COLO829 (cell line): ENCODE measurements around the gene MXD3.
"Not testable (repeated sequence)": the region's sequence is repeated elsewhere in the genome, so short reads cannot be mapped to it uniquely, and the experiment has no call there.

Experiments
- DNase-seq: peaks from one replicate; pipeline ENCODE4 v3.0.0; 2012; ENCODE audit warnings: low spot score

The MXD3 gene

DNA sequence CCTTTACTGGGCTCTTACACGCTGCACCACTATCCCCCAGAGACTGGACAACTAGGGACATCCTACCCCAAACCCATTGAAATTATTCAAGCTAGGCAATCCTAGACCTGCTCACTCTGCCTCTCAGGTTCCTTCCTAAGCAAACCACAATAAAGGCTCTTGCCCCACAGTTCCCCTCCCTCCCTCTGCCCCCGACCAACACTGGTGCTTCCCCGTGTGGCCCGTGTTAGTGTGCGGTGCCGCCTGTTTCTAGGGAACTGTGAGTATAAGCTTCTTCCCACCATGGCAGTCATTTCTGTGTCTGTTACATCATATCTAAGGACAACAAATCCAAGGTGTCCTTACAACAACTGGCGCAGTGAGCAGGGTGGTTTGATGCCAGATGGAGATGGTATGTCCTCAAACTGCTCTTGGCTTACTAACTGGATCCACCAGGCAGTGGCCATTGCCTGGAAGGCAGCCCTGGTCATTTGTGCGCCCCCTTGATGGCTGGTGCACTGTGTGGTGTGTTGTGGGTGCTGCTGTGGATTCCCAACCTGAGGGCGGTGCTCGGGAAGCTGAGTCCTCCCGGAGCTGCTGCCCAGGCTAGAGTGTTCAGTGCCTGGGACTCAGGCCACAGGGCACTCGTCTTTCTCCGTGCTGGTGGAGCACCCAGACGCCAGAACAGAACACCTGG lies 8.4 kb upstream of the MXD3 start:
- DNase-seq = no peak

DNA sequence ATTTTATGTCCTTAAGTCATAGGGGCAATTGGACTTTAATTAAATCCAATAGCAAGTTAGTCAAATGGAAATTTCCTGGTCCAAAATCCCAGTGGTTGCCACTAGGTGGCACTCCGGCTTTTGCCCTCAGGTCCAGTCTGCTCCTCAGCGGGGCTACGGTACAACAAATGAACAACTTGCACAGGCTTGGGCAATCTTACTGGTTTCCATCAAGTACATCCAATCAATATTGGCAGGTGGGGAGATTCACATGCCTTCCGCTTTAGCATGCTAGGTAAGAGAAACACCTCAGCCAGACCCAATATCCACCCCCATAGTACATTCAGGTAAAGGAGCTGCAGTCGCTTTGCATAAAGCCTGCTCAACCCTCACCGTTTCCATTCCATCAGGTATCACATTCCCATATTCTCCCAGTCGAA lies 6.3 kb upstream of the MXD3 start:
- peak; percentile 55 for DNase-seq

DNA sequence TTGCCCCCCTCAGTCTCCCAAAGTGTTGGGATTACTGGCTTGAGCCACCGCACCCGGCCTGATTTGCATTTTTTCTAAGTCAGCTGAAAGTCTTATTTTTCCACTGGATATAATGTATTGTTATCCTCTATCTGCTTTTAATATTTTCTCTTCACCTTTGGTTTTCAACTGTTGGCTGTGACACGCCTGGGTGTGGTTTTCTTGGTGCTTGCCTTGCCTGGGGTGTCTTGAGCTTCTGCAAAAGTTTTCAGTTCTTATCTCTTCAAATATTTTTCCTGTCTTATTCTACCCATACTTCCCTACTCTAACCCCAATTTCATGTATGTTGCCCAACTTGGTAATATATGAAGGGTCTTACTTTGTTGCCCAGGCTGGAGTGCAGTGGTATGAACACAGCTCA lies 4.3 kb upstream of the MXD3 start:
- DNase-seq = no peak

DNA sequence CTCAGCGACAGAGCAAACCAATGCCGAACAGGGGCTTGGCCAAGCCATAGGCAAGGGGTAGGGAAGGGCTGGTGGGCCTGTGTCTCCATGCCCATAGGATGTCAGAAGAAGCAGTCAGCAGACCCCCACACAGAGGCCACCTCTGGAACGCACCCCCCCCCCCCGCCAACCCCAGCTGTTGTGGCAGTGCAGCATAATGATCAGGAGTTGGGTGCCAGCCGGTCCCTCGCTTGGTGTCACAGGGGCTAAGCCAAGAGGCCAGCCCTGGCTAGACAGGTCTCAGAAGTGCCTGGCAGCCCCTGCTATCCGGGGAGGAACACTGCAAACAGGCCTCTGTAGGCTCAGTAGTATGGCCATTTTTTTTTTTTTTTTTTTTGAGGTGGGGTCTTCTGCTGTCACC lies 3.7 kb upstream of the MXD3 start:
- DNase-seq = no peak

DNA sequence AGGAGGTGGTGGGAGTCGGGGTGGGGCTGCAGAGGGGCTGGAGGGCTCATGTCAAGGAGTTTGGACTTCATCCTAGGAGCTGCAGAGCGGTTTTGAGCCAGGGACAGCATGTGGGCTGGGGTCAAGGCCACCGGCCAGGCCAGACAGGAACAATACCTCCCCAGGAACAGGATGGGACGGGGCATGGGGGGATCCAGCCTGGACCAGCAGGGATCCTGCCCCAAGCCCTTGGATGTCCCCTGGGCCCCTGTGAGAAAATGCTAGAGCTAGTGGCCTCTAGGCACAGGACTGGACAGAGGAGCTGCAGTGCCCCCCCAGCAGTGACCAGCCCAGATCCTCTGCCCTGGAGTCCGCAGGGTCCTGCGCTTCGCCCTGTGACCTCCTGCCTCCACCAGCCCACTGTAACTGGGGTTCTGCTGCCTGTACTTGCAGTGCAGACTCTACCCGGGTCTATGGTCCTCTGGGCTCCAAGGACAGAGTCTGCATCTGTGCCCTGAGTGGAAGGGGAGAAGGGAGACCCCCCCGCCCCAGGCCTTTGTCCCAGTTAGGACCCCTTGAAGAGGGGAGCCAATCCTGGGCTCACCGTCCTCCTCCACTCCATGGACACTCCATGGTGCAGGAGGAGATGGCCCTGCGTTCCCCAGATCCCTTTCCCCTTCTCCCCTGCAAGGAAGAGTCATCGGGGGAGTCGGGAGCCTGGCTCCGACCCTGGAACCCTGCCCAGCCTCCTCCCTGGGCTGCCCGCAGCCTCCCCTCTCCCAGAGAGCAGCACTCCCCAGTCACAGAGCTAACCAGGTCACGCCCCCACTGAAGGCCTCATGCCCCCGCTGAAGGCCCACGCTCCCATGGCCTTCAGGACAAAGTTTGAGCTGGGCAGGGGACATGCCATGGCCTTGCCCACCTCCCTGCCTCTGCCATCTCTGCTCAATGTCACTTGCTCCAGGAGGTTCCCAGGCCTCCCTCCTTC lies 3.0 kb upstream of the MXD3 start:
- no peak for DNase-seq

DNA sequence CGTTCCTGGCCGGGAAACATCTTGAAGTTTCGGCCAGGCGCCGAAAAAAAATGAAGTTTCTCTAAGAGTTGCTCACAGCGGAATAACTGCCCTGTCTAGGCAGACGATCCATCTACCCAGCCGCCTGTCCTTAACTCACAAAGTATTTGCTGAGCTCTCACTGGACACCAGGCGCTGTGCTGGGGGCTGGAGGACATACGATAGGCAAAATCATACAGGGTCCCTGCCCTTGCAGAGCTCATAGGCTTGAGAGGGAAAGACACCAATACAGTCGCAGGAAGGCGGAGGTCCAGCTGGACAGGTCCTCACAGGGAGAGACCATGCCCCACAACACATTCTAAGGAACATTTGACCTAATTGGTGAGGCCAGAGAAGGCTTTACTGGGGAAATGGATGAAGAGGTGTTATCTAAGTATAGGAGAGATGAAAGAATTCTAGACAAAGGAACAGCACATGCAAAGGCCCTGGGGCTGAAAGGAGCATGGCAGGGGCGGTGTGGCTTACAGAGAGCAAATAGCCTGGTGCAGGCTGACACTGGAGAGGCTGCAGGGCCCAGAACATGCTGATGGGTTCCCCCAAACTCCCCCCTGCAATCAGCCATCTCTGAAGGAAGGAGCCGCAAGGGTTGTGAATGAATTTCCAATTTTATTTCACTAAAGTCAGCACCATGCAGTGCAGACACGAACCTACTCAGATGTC lies 2.0 kb upstream of the MXD3 start:
- no peak for DNase-seq

DNA sequence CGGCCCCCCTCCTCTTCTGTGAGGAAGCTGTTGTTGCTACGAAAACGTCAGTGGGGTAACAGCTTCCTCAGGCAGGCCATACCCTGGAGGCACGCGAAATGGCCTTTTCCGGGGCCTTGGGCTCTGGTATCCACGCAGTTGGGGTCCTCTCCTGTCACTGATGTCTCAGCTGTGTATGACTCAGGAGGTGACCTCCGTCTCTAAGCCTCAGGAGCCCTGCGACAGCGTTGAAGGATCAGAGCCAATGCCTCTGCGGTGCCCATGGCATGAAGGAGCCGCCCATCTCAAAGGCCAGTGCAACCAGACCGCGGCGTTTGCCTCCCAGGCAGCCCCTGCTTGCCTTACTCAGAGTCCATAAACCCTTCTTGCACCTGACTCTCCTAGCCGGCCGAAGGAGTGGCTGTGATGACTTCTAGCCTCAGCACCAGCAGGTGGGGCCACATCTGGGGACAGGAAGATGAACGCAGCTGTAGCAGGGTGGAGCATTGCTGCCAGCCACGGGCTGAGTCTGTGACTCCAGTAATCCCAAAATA lies 1.0 kb upstream of the MXD3 start:
- DNase-seq = no peak

DNA sequence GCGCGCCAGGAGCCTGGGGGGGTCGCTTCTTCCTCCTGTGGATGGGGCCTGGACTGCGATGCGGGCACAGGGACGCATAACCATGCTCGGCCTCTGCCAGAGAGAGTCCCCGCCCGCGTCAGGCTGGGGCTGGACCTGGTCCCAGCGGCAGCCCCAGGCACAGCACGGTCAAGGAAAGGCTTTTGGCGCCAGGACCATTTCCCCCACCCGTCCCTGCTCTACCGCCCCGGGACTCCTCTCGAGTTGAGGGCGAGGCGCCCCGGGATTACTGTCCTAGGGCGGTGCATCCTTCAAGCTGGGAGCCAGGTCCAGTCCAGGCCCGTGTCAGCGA lies 341 bp downstream of the MXD3 start:
- DNase-seq = no peak

DNA sequence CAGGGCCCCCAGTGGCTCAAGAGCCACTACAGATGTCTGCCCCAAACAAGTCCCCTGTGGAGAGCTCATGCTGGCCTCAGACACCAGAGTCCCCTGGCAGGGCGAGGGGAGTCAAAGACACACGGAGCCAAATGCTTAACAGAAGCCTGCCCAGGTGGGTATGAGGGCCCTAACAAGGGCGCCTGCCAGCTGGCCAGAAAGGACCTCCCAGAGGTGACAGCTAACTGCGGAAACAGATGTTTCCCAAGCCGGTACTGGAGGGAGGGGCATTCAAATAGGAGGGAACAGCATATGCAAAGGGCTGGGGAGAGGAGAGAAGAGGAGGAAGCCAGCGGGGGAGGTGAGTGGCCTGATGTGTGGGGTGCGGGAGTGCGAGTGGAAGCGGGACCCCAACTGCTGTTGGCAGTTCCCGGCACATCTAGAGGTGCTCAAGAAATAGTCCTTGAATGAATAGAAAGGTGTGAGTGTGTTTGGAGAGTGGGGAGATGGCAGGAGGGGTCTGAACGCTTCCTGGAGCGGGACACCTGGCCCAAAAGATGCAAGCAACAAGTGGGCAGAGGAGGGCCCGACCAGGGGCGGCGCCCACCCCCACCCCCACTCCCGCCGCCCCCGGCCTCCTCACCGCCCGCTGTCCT lies 824 bp downstream of the MXD3 start:
- no peak for DNase-seq

DNA sequence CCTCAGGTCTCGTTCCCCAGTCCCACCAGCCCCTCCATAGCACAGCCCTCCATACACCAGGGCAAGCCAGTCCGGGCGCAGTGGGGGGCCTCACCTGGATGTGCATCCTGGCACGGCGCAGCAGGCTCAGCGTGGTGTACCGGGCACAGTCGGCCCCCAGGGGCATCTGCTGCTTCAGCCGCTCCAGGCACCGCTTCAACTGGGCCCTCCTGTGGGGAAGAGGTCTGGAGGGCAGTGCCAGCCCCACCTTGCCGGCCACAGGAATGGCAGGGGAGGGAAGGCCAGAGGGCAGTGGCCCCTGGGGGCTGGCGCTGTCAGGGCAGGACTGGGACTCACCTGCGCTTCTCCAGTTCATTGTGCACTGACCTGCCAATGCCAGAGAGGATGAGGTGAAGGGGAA lies 1.4 kb downstream of the MXD3 start:
- no peak for DNase-seq

DNA sequence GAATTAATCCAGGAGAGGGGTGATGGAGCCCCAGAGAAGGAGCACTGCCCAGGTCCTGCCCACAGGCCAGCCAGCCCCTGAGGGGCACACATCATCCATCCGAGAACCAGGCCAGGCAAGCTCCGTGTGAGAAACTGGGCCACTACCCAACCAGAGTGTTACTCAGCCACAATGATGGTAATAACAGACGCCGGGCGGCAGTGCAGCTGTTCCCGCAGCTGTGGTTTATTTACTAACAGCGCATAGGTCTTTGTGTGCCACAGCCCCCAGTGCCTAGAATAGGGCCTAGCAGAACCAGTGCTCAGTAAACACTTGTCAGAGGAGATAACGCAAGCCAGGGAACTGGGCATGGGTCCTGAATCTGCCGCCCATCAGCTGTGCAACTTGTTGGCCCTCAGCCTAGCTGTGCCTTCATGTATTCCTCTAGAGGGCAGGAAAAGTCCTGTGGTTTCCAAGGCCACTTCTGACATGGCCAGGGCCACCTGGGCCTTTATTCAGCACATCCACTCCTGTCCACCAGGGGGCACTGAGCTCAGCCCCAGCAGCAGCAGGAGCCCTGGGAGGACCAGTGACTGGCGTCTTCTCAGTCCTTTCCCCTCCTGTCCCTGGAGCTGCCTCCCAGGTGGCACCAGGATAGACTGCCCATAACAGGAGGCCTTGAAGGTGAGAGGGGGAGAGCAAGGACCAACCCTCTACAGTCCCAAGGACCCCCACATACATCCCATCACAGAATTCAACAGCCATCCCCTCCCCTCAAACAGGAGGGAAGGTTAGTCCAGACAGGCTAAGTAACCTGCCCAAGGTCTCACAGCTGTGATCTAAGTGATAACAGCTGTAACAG lies 2.1 kb downstream of the MXD3 start:
- DNase-seq = peak; percentile 40

DNA sequence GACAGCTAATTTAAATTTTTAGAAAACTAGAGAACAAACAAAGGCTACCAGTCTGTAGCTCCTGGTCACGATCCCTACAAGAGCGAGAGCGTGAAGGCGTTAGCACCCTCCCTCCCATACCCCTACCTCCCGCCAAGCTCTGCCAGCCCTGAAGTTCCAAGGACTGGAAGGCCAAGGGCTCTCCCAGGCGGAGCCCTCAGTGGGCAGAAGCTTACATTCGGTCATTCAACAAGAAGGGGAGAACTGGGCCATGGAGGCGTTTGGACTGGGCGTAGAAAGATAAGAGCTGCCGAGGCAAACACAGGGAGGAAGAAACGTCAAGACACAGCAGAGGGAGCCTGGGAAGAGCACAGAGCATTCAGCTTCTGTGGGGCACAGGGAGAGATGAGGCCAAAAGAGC lies 3.0 kb downstream of the MXD3 start:
- DNase-seq = no peak

DNA sequence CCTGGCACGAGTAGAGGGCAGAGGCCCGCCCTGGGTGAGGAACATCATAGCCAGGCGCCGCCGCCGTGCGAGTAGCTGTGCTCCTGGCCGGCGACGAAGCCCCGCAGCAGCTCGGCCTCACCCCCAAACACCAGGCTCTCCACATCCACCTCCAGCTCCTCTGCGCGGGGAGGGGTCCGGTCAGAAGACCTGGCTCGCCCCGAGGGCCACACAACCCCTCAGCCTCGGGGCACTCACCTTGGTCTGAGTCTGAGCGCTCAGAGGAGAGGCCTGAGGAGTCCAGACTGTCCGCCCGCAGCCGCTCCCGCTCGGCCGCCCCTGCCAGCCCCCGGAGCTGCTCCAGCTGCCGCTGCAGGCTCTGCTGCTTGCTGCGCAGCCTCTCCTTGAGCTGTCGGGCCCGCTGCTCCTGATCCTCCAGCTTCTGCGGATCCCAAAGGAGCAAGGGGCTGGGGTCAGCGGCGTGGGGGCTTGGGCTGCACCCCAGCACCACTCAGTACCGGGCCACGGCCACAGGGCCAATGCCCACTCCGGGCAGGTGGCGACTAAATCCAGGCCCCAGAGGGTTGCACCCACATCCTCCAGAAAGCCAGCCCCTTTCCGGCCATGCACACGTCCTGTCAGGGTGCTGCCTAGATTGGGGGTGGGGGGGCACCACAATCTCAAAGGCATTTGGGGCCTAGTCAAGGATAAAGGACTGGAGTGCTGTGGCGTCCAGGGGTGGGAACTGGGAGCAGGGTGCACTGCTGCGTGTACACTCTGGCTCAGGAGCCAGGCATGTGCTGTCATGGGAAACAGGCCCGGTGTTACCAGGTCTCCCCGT lies 3.9 kb downstream of the MXD3 start:
- no peak for DNase-seq

DNA sequence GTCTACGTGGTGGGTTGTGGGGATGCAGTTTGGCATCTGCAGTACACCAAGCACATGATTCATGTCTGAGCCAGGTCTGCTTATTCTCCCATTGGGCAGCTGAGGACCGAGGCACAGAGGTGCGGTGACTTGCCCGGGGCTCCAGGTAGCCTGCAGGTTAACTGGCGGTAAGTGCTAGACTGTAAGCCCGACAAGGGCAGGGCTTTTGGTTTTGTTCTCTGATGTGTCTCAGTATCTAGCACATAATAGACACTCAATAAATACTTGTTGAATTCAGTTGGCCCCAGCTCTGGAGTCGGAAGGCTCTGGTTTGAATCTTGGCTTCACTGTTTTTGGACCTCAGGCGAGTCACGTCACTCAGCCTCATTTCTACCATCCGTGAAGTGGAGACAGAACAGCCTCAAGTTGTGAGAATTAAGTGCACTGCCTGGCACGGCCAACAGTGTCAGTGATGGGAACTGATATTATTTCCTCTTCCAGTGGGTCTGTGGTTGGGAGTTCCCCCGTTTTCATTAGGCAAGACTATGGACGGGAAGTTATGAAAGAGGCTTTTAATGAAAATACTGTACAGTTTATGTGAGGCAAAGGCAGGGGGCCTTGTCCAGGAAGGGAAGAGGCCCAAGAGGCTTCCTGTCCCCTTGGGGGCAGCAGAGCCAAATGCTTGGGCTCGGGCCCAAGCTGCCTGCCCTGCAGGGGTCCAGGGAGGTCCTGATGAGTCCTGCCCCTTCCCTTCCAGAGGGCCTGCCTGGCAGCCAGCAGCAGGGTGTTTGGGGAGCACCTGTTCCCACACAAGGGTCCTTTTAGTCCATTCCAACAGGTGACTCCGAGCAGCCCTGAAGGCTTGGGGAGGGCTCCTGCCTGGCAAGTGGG lies 4.8 kb downstream of the MXD3 start:
- DNase-seq = no peak

DNA sequence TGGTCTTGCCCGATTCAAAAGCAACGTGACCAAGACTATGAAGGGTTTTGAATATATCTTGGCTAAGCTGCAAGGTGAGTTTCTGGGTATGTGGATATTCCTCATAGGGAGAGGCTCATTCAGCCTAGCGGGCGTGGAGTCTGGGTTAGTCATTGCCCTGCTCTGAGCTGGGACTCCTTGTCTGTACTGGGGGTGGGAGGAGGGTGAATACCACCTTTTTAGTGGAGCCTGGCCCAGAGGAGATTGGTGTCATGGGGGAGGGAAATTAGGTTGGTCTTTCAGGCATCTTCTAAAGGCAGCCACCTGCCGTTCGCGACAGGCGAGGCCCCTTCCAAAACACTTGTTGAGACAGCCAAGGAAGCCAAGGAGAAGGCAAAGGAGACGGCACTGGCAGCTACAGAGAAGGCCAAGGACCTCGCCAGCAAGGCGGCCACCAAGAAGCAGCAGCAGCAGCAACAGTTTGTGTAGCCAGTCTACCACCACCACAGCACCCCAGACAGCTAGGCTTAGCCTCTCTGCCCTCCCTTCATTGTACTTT lies 5.5 kb downstream of the MXD3 start:
- DNase-seq = not testable (repeated sequence)

DNA sequence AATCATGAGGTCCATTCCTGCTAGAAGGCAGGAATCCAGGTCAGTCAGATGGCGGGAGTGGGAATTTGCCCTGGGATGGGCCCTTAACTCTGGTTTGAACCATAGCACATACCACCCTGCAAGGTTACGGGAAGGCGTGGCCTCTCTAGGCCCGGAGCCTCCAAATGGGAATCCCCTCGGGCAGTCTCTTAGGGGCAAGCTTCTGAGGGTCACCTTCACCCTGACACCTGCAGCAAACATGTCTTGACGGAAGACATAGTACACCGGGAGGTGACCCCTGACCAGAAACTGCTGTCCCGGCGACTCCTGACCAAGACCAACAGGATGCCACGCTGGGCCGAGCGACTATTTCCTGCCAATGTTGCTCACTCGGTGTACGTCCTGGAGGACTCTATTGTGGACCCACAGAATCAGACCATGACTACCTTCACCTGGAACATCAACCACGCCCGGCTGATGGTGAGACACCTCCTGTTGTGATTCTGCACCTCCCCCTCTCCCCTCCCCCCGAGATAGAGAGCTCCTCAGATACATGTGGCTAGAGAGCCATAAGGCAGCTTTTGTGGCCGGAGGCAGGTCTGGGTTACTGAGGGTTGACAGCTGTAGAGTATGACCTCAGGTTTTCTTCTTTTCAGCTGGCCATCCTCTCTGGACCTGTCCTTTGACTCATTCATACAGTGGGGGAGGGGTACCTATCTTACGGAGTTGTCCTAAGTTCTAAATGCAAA lies 7.1 kb downstream of the MXD3 start:
- DNase-seq = no peak

DNA sequence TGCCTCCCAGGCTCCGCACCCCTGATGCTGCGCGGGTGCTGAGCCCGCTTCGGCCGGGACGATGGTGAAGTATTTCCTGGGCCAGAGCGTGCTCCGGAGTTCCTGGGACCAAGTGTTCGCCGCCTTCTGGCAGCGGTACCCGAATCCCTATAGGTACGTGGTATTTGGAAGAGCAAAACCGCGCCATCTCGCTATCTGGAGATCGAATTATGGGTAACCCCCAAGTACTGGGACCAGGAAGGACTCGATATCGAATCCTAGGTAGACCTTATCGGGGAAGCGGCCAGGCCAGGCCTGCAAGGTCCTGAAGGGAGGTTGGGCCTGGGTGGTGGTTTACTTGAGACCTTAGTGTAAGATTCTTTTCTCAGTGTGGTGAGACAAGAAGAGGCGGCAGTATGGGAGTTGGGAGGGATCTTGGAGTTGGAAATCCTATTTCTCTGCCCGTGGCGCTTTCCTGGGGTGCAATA lies 7.7 kb downstream of the MXD3 start:
- DNase-seq = no peak
